ENCODE measurements around the gene ADRA2B. TPM values are rescaled to one million over a fixed set of nuclear protein-coding genes. Genes with fewer than 3 reads are reported as not detected.

Gene ADRA2B
- total RNA-seq, 6 experiments from 2014 or later, result not detected

DNA sequence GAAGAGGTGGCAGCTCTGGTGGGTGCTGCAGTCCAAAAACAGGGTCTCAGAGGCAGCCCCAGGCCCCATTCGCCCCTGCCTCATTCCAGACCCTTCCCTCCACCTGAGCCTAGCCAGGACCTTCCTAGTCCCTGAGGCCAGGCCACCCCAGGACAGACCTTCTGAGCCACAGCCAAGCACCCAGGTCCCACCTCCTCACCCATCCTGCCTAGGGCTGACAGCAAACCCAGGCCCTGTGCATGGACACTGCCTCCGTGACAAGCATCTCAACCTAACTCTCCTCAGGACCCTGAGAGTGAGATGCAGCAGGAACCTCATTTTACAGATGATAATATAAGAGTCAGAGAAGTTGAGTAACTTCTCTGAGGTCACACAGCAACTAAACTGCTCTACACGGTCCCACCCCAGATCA lies 15.5 kb downstream of the ADRA2B start:
- Mint-ChIP-seq H3K9me3 (peaks cover 13% of the 10 kb centered on the region), H3K4me3 (no peak overlapping the region), H3K36me3 (ENCODE audit: low read depth) (peaks cover 10% of the 10 kb centered on the region; the same call in 1 of the 2 replicates), H3K27ac (no peak overlapping the region), H3K4me1 (ENCODE audit: low read depth) (peaks cover 7% of the 10 kb centered on the region; the same call in 1 of the 2 replicates), H3K27me3 (ENCODE audit: insufficient read depth) (peaks cover 7% of the 10 kb centered on the region)
- no peak for DNase-seq
- no peak for TF ChIP-seq CTCF (IDR thresholded peaks at IDR 0.05)

GRCh38 chr2:96099861-96100798 lies 16.2 kb downstream of the ADRA2B start:
- Mint-ChIP-seq H3K27me3 (ENCODE audit: insufficient read depth) (peaks cover 6% of the 10 kb centered on the region), H3K4me3 (no peak overlapping the region), H3K9me3 (peaks cover 5% of the 10 kb centered on the region), H3K36me3 (ENCODE audit: low read depth) (peaks cover 4% of the 10 kb centered on the region; the same call in 1 of the 2 replicates), H3K4me1 (ENCODE audit: low read depth) (peaks cover 7% of the 10 kb centered on the region; the same call in 1 of the 2 replicates), H3K27ac (no peak overlapping the region)
- no peak for DNase-seq
- no peak for TF ChIP-seq CTCF (IDR thresholded peaks at IDR 0.05)

- H3K4me3 Mint-ChIP-seq, result no peak overlapping the region
- TF ChIP-seq CTCF (IDR thresholded peaks at IDR 0.05), result no peak
- peaks cover 11% of the 10 kb centered on the region for H3K27me3 Mint-ChIP-seq (ENCODE audit: insufficient read depth)
- no peak for DNase-seq
- no peak overlapping the region for H3K27ac Mint-ChIP-seq
- H3K36me3 Mint-ChIP-seq (ENCODE audit: low read depth), result no peaks in the 10 kb centered on the region
- H3K4me1 Mint-ChIP-seq (ENCODE audit: low read depth), result peaks cover 7% of the 10 kb centered on the region; the same call in 1 of the 2 replicates
- H3K9me3 Mint-ChIP-seq, result no peaks in the 10 kb centered on the region
Measured at GRCh38 chr2:96098900-96099590, 17.3 kb downstream of the ADRA2B start.

DNA sequence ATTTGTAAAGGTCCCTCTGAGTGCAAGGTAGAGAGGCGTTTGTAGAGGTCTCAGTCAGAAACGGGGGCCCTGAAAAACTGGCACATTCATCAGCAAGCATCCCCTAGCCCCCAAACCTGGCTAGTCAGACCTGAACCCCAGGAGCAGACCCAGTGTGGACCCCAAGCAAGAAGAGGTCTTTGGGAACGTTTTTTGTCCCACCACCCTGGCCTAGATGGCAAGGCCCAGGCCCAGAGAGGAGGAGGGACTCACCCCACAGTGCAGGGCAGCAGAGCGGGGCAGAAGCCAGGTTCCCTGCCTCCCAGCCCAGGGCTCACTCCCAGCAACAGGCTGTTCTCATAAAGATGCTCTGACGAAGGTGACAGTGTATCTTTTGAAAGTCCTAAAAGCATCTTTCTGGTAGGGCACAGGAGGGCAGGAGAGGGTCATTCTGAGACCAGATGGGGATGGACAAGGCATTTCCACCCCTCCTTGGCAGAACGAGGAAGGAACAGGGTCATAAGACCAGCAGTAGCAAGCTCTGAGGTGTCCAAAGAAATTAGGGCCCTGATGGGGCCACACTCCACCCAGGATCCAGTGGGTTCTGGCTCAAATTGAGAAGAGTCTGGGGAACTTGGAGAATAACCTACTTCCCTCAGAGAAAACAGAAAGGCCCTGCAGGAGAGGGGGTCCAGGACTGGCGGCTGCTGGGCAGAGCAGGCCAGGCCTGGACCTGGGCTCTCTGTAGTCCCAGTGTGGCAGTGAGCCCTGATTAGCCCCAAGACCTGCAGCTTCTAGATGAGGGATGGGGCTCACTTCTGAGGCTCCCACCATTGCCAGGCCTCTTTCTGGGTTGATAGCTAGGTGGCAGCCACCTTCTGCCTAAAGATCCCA lies 18.2 kb downstream of the ADRA2B start:
- no peaks in the 10 kb centered on the region for H3K36me3 Mint-ChIP-seq (ENCODE audit: low read depth)
- no peak overlapping the region for H3K27ac Mint-ChIP-seq
- no peak for DNase-seq
- peaks cover 7% of the 10 kb centered on the region; the same call in 1 of the 2 replicates for H3K4me1 Mint-ChIP-seq (ENCODE audit: low read depth)
- TF ChIP-seq CTCF (IDR thresholded peaks at IDR 0.05), result no peak
- H3K27me3 Mint-ChIP-seq (ENCODE audit: insufficient read depth), result peaks cover 16% of the 10 kb centered on the region
- no peak overlapping the region for H3K4me3 Mint-ChIP-seq
- no peaks in the 10 kb centered on the region for H3K9me3 Mint-ChIP-seq

- H3K27me3 Mint-ChIP-seq (ENCODE audit: insufficient read depth), result peaks cover 20% of the 10 kb centered on the region
- no peak overlapping the region for H3K27ac Mint-ChIP-seq
- peaks cover 7% of the 10 kb centered on the region; the same call in 1 of the 2 replicates for H3K4me1 Mint-ChIP-seq (ENCODE audit: low read depth)
- TF ChIP-seq CTCF (IDR thresholded peaks at IDR 0.05), result no peak
- no peak for DNase-seq
- H3K36me3 Mint-ChIP-seq (ENCODE audit: low read depth), result no peaks in the 10 kb centered on the region
- no peaks in the 10 kb centered on the region for H3K9me3 Mint-ChIP-seq
- H3K4me3 Mint-ChIP-seq, result no peak overlapping the region
Measured at GRCh38 chr2:96097441-96097840, 18.9 kb downstream of the ADRA2B start.
